ENCODE results near the gene PALD1. TPM values are rescaled to one million over a fixed set of nuclear protein-coding genes. Genes with fewer than 3 reads are reported as not detected.

Gene PALD1
- total and polyA plus RNA-seq, 2 of the 13 experiments (the other 11 are each of a cell fraction or from before 2014, with no cell fraction given) = 0.07 to 0.09 TPM

DNA sequence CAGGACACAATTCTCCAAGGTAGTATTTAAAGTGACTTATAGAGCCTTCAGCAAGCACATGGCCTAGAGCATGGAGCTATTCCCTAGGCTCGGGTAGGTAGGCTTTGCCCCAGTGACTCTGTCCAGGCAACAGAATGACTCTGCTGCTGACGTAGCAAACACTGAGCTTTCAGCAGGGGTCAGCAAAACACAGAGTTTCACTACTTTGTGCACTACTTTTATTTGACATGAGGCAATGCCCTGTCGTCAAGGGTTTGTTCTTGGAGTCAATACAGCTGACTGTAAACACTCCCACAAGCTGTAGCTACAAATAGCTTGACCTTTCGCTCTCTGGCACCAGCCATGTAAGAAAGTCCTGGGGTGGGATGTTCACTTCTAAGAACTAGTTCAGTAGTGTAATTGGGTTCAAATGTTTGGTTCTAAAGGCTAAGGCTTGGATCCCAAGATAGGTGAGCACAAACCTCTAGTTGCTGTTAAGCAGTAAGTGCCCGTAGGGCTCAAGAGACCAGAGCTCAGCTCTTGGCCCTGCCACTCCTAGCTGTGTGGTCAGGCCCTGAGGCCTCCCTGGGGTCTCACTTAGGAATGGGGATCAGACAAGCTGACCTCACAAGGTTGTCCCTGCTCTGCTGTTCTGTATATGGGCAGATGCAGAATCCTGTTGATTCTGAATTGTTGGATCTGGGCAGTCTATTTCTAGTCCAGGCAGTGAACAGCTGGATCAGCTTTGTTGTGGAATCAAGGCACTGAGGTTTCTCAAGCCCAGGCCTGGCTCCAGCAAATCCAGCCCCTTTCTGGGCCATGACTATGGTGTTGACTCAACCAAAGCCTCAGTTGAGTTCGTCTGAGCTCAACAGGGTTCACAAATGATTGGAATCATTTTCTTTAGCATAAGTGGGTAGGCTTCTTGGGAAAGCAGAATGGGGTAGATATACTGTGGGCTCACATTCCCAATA is 47.8 kb upstream of the PALD1 start (continued):
- TF ChIP-seq NR2F2 (IDR thresholded peaks at IDR 0.05; ENCODE audit: borderline replicate concordance, low read depth) = peak; percentile 84
- no peak for TF ChIP-seq DZIP1 (CRISPR knock-in tag; IDR thresholded peaks at IDR 0.05)
- no peak for TF ChIP-seq ZNF382 (CRISPR knock-in tag; IDR thresholded peaks at IDR 0.05; ENCODE audit: borderline replicate concordance)
- TF ChIP-seq ZNF564 (CRISPR knock-in tag; IDR thresholded peaks at IDR 0.05) = no peak
- TF ChIP-seq KAT2B (IDR thresholded peaks at IDR 0.05; ENCODE audit: borderline replicate concordance, low read depth, low read length) = no peak
- TF ChIP-seq, protein P1, sequence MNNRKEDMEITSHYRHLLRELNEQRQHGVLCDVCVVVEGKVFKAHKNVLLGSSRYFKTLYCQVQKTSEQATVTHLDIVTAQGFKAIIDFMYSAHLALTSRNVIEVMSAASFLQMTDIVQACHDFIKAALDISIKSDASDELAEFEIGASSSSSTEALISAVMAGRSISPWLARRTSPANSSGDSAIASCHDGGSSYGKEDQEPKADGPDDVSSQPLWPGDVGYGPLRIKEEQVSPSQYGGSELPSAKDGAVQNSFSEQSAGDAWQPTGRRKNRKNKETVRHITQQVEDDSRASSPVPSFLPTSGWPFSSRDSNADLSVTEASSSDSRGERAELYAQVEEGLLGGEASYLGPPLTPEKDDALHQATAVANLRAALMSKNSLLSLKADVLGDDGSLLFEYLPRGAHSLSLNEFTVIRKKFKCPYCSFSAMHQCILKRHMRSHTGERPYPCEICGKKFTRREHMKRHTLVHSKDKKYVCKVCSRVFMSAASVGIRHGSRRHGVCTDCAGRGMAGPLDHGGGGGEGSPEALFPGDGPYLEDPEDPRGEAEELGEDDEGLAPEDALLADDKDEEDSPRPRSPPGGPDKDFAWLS (CRISPR knock-in tag; IDR thresholded peaks at IDR 0.05; ENCODE audit: borderline replicate concordance) = no peak
- no peak for TF ChIP-seq TCF7 (IDR thresholded peaks at IDR 0.05; ENCODE audit: low read depth)
- no peak for TF ChIP-seq ZNF740 (CRISPR knock-in tag; IDR thresholded peaks at IDR 0.05)
- TF ChIP-seq, protein P2, sequence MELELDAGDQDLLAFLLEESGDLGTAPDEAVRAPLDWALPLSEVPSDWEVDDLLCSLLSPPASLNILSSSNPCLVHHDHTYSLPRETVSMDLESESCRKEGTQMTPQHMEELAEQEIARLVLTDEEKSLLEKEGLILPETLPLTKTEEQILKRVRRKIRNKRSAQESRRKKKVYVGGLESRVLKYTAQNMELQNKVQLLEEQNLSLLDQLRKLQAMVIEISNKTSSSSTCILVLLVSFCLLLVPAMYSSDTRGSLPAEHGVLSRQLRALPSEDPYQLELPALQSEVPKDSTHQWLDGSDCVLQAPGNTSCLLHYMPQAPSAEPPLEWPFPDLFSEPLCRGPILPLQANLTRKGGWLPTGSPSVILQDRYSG (CRISPR knock-in tag; IDR thresholded peaks at IDR 0.05) = no peak
- TF ChIP-seq ISL2 (CRISPR knock-in tag; IDR thresholded peaks at IDR 0.05) = peak; percentile 29; the same call in 1 of the 2 replicates
- TF ChIP-seq ZNF747 (CRISPR knock-in tag; IDR thresholded peaks at IDR 0.05; ENCODE audit: borderline replicate concordance) = no peak
- TF ChIP-seq ZNF598 (CRISPR knock-in tag; IDR thresholded peaks at IDR 0.05; ENCODE audit: borderline replicate concordance) = no peak
- no peak for TF ChIP-seq ZNF672 (CRISPR knock-in tag; IDR thresholded peaks at IDR 0.05)
- TF ChIP-seq ZNF703 (CRISPR knock-in tag; IDR thresholded peaks at IDR 0.05; ENCODE audit: borderline replicate concordance) = no peak
- no peak for TF ChIP-seq ZNF230 (CRISPR knock-in tag; IDR thresholded peaks at IDR 0.05)
- TF ChIP-seq ZNF264 (CRISPR knock-in tag; IDR thresholded peaks at IDR 0.05) = no peak
- TF ChIP-seq XBP1 (CRISPR knock-in tag; IDR thresholded peaks at IDR 0.05) = no peak
- TF ChIP-seq MYNN (CRISPR knock-in tag; IDR thresholded peaks at IDR 0.05; ENCODE audit: low read depth) = no peak
- no peak for TF ChIP-seq ZNF441 (CRISPR knock-in tag; IDR thresholded peaks at IDR 0.05; ENCODE audit: borderline replicate concordance)
- no peak for TF ChIP-seq TMF1 (CRISPR knock-in tag; IDR thresholded peaks at IDR 0.05; ENCODE audit: low read depth)
- no peak for TF ChIP-seq SRY (CRISPR knock-in tag; IDR thresholded peaks at IDR 0.05)
- no peak for TF ChIP-seq TAF15 (IDR thresholded peaks at IDR 0.05; ENCODE audit: low read depth, low read length, poor library complexity, severe bottlenecking)
- TF ChIP-seq, protein P3, sequence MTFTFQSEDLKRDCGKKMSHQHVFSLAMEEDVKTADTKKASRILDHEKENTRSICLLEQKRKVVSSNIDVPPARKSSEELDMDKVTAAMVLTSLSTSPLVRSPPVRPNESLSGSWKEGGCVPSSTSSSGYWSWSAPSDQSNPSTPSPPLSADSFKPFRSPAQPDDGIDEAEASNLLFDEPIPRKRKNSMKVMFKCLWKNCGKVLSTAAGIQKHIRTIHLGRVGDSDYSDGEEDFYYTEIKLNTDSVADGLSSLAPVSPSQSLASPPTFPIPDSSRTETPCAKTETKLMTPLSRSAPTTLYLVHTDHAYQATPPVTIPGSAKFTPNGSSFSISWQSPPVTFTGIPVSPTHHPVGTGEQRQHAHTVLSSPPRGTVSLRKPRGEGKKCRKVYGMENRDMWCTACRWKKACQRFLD (CRISPR knock-in tag; IDR thresholded peaks at IDR 0.05; ENCODE audit: borderline replicate concordance) = no peak

All from HepG2 (cell line).